Testis (tissue), 3 donors: ENCODE results near the gene TTC39B. TPM values are rescaled to one million over a fixed set of nuclear protein-coding genes. Genes with fewer than 3 reads are reported as not detected.

Source experiments
- DNase-seq: peaks from one replicate; pipeline ENCODE4 v3.0.0-alpha.2; 2019
- H3K27ac ChIP-seq, 2 donors: fragments of 200-600 bp; sonication (generic); one replicate each; pipeline ENCODE4 v1.5.1; 2019
- H3K27me3 ChIP-seq: fragments of 200-600 bp; sonication (generic); one replicate; pipeline ENCODE4 v1.5.1; 2019
- H3K36me3 ChIP-seq: fragments of 200-600 bp; sonication (generic); one replicate; pipeline ENCODE4 v1.5.1; 2017; ENCODE audit warnings: low read depth; ENCODE audit errors: missing control alignments
- H3K4me1 ChIP-seq: fragments of 200-600 bp; sonication (generic); one replicate; pipeline ENCODE4 v1.5.1; 2019
- H3K4me3 ChIP-seq, 2 donors: fragments of 200-600 bp; sonication (generic); one replicate each; pipeline ENCODE4 v1.5.1; 2017 to 2019
- H3K9me3 ChIP-seq: fragments of 200-600 bp; sonication (generic); one replicate; pipeline ENCODE4 v1.5.1; 2017
- CTCF ChIP-seq, 3 experiments: fragments of 450-650 bp in 2 of 3; fragments of 200-600 bp in 1 of 3; sonication (generic) in 1 of 3; IDR thresholded peaks; one replicate each; pipeline ENCODE4 v1.5.1; 2016 to 2019; ENCODE audit warnings: antibody characterized with exemption in 3 of 3, mild to moderate bottlenecking in 2 of 3, moderate library complexity in 1 of 3
- POLR2A ChIP-seq: fragments of 450-650 bp; IDR thresholded peaks from one replicate; pipeline ENCODE4 v1.6.1; 2017; ENCODE audit warnings: antibody characterized with exemption, mild to moderate bottlenecking, moderate library complexity
- WGBS, 2 donors: methylation state at CpG; one replicate each; pipeline ENCODE4 v1.1.5; 2018; 5-methylcytosine and 5-hydroxymethylcytosine counted together
- intact Hi-C: fragments of 100-400 bp; cut with DNase I; formaldehyde crosslinking; loops from one replicate; pipeline ENCODE4 v1.15.1; 2023; ENCODE audit warnings: low total_unique reads
- polyA plus RNA-seq: library from polyadenylated mRNA; stranded (reverse); fragments of 350-450 nt; fragmentation: Illumina TruSeq; extraction: RNeasy Lipid Tissue Mini Kit (QIAGEN cat#74804); gene quantifications from one replicate; pipeline ENCODE4 v1.2.3, GENCODE V29; 2014; ENCODE audit warnings: low read depth, low replicate concordance; ENCODE audit not compliant: insufficient read depth
- total RNA-seq, 2 donors: library from RNA; depleted of rRNA; stranded (reverse); fragments of >200 nt; gene quantifications; one replicate each; pipeline ENCODE4 v1.2.3, GENCODE V29; 2016

Gene TTC39B
- total and polyA plus RNA-seq, 3 donors from 2014 or later: 5.7 to 8.9 (median 8.5) TPM

DNA sequence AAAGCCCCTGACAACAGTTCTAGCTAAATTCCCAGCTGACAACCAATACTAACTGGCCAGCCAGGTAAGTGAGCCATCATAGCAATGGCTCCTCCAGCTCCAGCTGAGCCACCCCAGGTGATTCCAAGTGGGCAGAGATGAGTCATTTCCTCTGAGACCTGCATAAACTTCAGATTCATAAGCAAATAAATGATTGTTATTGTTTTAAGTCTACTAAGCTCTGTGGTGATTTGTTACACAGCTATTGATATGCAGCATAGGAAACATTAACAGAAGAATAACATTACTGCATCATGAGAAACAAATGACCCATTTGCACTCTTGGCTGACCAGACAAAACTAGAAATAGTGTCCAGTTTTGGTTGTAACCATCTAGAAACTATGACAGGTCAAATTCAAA is 60.3 kb downstream of the TTC39B start:
- TF ChIP-seq POLR2A (no peak), CTCF (IDR thresholded peaks at IDR 0.05) (no peak)
- Histone ChIP-seq H3K27ac (no peak overlapping the region), H3K4me3 (no peak overlapping the region), H3K9me3 (no peaks in the 10 kb centered on the region), H3K27me3 (no peaks in the 10 kb centered on the region), H3K4me1 (no peaks in the 10 kb centered on the region), H3K36me3 (no peaks in the 10 kb centered on the region)
- intact Hi-C loops: no loop called here
- no peak for DNase-seq

DNA sequence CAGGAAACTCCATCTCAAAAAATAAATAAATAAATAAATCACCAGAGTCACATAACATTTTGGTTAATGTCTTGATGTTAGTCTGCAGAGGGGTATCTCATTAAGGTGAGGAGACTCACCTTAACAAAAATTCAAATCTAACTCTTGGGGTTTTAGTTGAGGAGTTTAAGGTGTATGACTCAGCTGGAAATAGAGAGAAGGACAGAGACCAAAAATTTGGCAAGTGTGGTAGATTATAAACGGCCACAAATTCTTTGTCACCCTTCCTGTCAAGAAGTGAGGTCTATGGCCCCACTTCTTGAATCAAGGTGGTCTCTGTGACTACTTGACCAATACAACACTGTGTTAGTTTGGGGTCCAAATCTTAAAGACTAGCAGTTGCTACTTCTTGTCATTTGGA is 60.8 kb downstream of the TTC39B start:
- WGBS, 2 donors: 85 to 89% methylated on average over 1 of the region's 1 CpG
- no peak overlapping the region for H3K4me3 ChIP-seq
- TF ChIP-seq POLR2A (no peak), CTCF (IDR thresholded peaks at IDR 0.05) (no peak)

GRCh38 chr9:15244001-15244441 is 63.0 kb downstream of the TTC39B start:
- DNase-seq: no peak
- no peaks in the 10 kb centered on the region for H3K4me1 ChIP-seq
- H3K4me3 ChIP-seq: no peak overlapping the region
- intact Hi-C loops: no loop called here
- H3K27me3 ChIP-seq: no peaks in the 10 kb centered on the region
- H3K27ac ChIP-seq: peak overlapping the region in 1 of 2 donors; percentile 7
- no peaks in the 10 kb centered on the region for H3K36me3 ChIP-seq
- no peaks in the 10 kb centered on the region for H3K9me3 ChIP-seq
- WGBS, 2 donors: 77 to 88% methylated on average over 4 of the region's 4 CpGs
- TF ChIP-seq CTCF (IDR thresholded peaks at IDR 0.05) (no peak), POLR2A (no peak)

More for the DNA sequence above, 60.8 kb downstream of the TTC39B start:
- H3K36me3 ChIP-seq: no peaks in the 10 kb centered on the region
- no peaks in the 10 kb centered on the region for H3K27me3 ChIP-seq
- no peaks in the 10 kb centered on the region for H3K4me1 ChIP-seq
- no peak overlapping the region for H3K27ac ChIP-seq
- DNase-seq: no peak
- H3K9me3 ChIP-seq: no peaks in the 10 kb centered on the region
- intact Hi-C loops: no loop called here

GRCh38 chr9:15243081-15243480 is 63.9 kb downstream of the TTC39B start:
- Histone ChIP-seq H3K4me3 (no peak overlapping the region), H3K27ac (no peak overlapping the region), H3K4me1 (no peaks in the 10 kb centered on the region), H3K27me3 (no peaks in the 10 kb centered on the region), H3K36me3 (no peaks in the 10 kb centered on the region), H3K9me3 (no peaks in the 10 kb centered on the region)
- intact Hi-C loops: no loop called here
- no peak for DNase-seq
- WGBS, 2 donors: 86 to 92% methylated on average over 1 of the region's 1 CpG
- no peak for TF ChIP-seq CTCF (IDR thresholded peaks at IDR 0.05)
- TF ChIP-seq POLR2A: no peak

DNA sequence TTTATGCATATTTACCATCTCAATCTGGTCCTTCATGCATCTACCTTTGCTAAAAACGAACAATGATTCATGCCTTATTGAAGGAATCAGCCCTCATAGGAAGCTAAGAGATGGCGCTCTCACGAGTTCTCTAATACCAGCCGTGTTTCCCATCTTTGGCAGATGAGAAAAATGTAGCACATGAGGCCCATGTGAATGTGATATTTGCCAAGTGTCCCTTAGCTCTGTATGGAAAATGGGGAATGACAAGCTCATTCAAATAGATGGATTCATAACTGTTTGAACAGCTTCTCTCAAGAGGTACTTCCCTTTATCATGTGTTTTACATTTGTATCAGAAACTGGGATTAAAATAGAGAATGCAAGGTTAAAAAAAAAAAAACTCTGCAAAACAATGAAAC is 66.1 kb downstream of the TTC39B start:
- intact Hi-C loops: no loop called here
- WGBS, 2 donors: 78 to 83% methylated on average over 4 of the region's 4 CpGs
- TF ChIP-seq POLR2A (no peak), CTCF (IDR thresholded peaks at IDR 0.05) (no peak)

More for the DNA sequence above, 66.1 kb downstream of the TTC39B start:
- DNase-seq: no peak
- H3K36me3 ChIP-seq: no peaks in the 10 kb centered on the region
- H3K27ac ChIP-seq: no peak overlapping the region
- H3K4me3 ChIP-seq: no peak overlapping the region
- no peaks in the 10 kb centered on the region for H3K27me3 ChIP-seq
- H3K9me3 ChIP-seq: no peaks in the 10 kb centered on the region
- H3K4me1 ChIP-seq: no peaks in the 10 kb centered on the region
